PC-3 (cell line): Measurements from ENCODE around the gene ENTHD1.

ENCODE experiments used
- CTCF ChIP-seq: fragments of 300-600 bp; sonication (generic); conservative IDR thresholded peaks from 2 replicates; pipeline ENCODE4 v1.5.1; 2017; ENCODE audit warnings: antibody characterized with exemption, low read depth, mild to moderate bottlenecking, low read length
- EZH2 ChIP-seq: fragments of 300-600 bp; sonication (generic); IDR thresholded peaks from one replicate; pipeline ENCODE4 v1.6.1; 2017; ENCODE audit warnings: antibody characterized with exemption, mild to moderate bottlenecking, low read length; ENCODE audit not compliant: unreplicated experiment

- TF ChIP-seq EZH2 (no peak), CTCF (no peak)
Observed at GRCh38 chr22:39707351-39707750, 186.2 kb downstream of the ENTHD1 start.
